Mucosa of descending colon (tissue), 3 donors: ENCODE data around the gene FSTL3. TPM values are rescaled to one million over a fixed set of nuclear protein-coding genes. Genes with fewer than 3 reads are reported as not detected.

ENCODE experiments used
- ATAC-seq: fragments of 200-7000 bp; cut with Tn5 transposase; one replicate; pipeline ENCODE4 v1.9.1; 2020; ENCODE audit warnings: mild to moderate bottlenecking, moderate library complexity
- DNase-seq, 3 donors: peaks; one replicate each; pipeline ENCODE4 v3.0.0-alpha.2; 2020
- H3K36me3 ChIP-seq: fragments of 200-600 bp; one replicate; pipeline ENCODE4 v1.8.0; 2021; ENCODE audit warnings: low read depth, mild to moderate bottlenecking
- H3K4me1 ChIP-seq: fragments of 200-600 bp; one replicate; pipeline ENCODE4 v1.8.0; 2021; ENCODE audit warnings: low read depth, mild to moderate bottlenecking
- H3K4me3 ChIP-seq: fragments of 200-600 bp; one replicate; pipeline ENCODE4 v1.8.0; 2021; ENCODE audit warnings: mild to moderate bottlenecking
- H3K9me3 ChIP-seq: fragments of 200-600 bp; one replicate; pipeline ENCODE4 v1.8.0; 2021; ENCODE audit warnings: mild to moderate bottlenecking
- intact Hi-C, 2 donors: fragments of 100-400 bp; cut with DNase I in 1 of 2; cut with micrococcal nuclease in 1 of 2; formaldehyde crosslinking; loops; one replicate each; pipeline versions ENCODE4 v1.11.0 to v1.11.1; 2022; cut with DNase I, micrococcal nuclease
- total RNA-seq, 3 donors: library from RNA; stranded (reverse); fragmentation: NEBNext Ultra II Directional in 2 of 3; extraction: Animal tissue kit (Norgen Biotek cat#: 25700) in 2 of 3; gene quantifications; one replicate each; pipeline versions ENCODE4 v1.2.1 to v1.2.4, GENCODE V29; 2021 to 2023
- TF ChIP-seq, protein P1 (sequence below): fragments of 200-600 bp; IDR thresholded peaks from one replicate; pipeline ENCODE4 v1.8.0; 2022; ENCODE audit warnings: antibody characterized with exemption, mild to moderate bottlenecking
- donor health status: DM: no; HTN: no; CAD: no; lungs with moderate emphysema.
- donor health status: DM: no; HTN: no; CAD: no.
- donor health status: DM: no; HTN: yes; CAD: no.

The FSTL3 gene
- total RNA-seq, 3 donors from 2014 or later, result 2.6 to 25.0 (median 12.8) TPM

DNA sequence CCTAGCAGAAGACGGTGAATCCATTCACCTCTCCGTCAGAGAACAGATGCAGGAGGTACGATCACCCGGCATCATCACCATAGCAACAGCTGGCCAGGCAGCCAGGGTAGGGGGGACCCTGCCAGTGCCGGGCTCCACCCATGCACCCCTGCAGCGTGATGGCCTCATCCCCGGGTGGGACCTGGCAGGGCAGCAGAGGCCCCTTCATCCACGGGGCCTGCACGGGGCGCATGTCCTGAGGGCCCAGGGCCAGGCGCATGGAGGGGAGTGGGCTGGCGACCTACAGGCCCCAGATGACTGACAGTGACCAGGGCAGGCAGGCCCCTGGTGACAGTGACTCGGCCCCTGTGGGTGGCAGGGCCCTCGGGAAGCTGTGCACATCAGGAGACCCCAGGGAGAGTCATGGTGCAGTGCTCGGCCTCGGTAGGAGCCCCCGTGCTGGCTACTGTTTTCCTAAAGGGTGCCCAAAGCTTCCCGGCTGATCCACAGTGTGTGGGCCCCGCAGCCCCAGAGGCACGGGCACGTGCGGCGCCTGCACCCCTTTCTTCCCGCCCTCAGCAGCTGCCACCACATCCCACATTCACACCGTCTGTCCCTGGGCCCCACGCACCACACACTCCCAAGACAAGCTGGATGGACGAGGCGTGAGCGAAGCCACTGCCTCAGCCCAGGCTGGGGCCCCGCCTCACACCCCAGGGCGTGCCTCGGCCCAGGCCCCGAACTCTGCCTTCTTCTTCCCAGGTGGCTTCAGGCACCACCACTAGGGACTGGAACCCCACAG, 17.9 kb upstream of the FSTL3 start:
- DNase-seq, result peak in 1 of 3 donors; percentile 54
- ATAC-seq, result no peak
- peaks cover 33% of the 10 kb centered on the region for H3K4me1 ChIP-seq
- no peaks in the 10 kb centered on the region for H3K36me3 ChIP-seq
- intact Hi-C loops, result no loop called here
- no peak overlapping the region for H3K4me3 ChIP-seq
- TF ChIP-seq, protein P1, sequence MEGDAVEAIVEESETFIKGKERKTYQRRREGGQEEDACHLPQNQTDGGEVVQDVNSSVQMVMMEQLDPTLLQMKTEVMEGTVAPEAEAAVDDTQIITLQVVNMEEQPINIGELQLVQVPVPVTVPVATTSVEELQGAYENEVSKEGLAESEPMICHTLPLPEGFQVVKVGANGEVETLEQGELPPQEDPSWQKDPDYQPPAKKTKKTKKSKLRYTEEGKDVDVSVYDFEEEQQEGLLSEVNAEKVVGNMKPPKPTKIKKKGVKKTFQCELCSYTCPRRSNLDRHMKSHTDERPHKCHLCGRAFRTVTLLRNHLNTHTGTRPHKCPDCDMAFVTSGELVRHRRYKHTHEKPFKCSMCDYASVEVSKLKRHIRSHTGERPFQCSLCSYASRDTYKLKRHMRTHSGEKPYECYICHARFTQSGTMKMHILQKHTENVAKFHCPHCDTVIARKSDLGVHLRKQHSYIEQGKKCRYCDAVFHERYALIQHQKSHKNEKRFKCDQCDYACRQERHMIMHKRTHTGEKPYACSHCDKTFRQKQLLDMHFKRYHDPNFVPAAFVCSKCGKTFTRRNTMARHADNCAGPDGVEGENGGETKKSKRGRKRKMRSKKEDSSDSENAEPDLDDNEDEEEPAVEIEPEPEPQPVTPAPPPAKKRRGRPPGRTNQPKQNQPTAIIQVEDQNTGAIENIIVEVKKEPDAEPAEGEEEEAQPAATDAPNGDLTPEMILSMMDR, result no peak
- H3K9me3 ChIP-seq, result no peaks in the 10 kb centered on the region

DNA sequence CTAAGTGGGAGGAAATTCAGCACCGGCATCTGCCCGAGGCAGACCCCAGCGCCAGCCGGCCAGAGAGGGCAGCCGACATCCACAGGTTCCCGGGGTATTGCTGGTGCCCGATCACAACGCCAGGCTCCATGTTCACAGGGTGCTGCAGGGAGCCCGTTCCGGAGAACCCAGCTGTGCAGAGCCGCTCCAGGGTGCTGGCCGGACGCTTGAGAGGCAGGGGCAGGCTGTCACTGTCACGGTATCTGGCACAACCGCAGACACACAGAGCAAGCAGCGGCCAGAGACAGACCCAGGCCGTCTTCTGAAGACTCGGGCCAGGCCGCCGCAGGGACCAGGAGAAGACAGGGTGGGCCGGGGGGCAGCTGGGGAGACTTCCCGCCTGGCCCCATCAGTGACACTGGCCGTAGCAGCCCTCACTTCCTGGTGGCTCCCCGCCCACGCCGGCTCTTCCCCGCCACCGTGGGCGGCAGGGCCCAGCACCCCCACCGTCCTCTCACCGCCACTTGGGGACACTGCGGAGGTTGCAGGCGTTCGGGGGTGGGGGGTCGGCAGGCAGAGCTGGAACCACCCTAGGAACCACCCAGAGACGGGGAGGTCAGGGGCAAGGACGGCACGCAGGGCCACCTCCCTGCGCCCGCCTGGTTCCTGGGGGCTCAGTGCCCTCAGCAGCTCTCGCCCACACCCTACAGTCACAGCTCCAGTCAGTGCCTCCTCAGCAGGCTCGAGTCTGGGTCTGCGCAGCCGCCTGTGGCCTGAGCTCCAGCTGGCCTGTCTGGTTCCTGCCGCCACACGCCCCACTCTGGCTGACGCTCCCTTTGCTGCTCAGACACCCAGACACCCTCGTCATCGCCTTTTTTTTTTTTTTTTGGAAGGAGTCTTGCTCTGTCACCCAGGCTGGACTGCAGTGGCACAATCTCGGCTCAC, 17.0 kb upstream of the FSTL3 start:
- Histone ChIP-seq H3K9me3 (no peaks in the 10 kb centered on the region), H3K4me3 (no peak overlapping the region), H3K4me1 (peaks cover 37% of the 10 kb centered on the region), H3K36me3 (no peaks in the 10 kb centered on the region)
- TF ChIP-seq, protein P1, result no peak
- DNase-seq (peak in 2 of 3 donors; percentile 52 to 76), ATAC-seq (no peak)
- intact Hi-C loops, result no loop called here

DNA sequence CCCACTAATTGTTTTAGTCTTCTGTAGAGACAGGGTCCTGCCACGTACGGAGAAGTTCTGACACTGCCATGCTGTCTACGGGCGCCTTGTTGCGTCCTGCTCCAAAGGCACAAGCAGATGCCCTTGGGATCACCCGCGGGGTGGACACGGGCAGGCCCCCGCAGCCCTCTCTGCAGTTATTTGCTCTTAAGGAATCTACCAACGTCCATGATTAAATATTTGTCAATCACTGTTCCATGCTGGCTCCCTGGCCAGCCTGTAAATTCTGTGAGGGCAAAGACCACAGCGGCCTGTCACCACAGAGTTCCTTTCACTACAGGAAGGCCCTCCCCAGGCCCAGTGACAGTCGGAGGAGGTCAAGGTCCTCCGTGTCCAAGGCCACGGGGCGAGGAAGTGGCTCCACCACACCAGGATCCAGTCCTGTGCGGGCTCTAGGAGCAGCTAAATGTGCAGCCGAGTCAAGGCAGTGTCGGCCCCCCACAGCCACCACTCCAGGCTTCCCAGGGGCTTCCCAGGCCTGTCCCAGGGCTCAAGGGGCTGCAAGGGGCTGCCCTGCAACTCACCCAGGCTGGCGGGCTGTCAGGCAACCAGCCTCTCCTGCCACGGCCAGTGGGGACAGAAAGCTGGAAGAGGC, 15.3 kb upstream of the FSTL3 start:
- peak overlapping the region; percentile 100 for H3K4me3 ChIP-seq
- intact Hi-C loops, result no loop called here
- DNase-seq, result peak; percentile 70 to 85 (median 80)

GRCh38 chr19:661427-662196, 14.6 kb upstream of the FSTL3 start:
- ATAC-seq, result peak; percentile 59
- intact Hi-C loops, result no loop called here
- H3K4me1 ChIP-seq, result peaks cover 45% of the 10 kb centered on the region
- H3K4me3 ChIP-seq, result peak overlapping the region; percentile 100
- peak; percentile 68 to 81 (median 70) for DNase-seq
- TF ChIP-seq, protein P1, result no peak
- H3K36me3 ChIP-seq, result no peaks in the 10 kb centered on the region
- no peaks in the 10 kb centered on the region for H3K9me3 ChIP-seq

More for the DNA sequence above, 15.3 kb upstream of the FSTL3 start:
- ATAC-seq, result peak; percentile 58
- Histone ChIP-seq H3K4me1 (peaks cover 45% of the 10 kb centered on the region), H3K36me3 (no peaks in the 10 kb centered on the region), H3K9me3 (no peaks in the 10 kb centered on the region)
- TF ChIP-seq, protein P1, result no peak
